H1 (cell line): ENCODE data around the gene JMJD1C. TPM values are rescaled to one million over a fixed set of nuclear protein-coding genes. Genes with fewer than 3 reads are reported as not detected.

Experiments
- BACH1 ChIP-seq: IDR thresholded peaks from 2 replicates; pipeline ENCODE4 v1.6.1; 2012; ENCODE audit warnings: low read length, improper control_type of control experiment
- CEBPB ChIP-seq: IDR thresholded peaks from 2 replicates; pipeline ENCODE4 v1.6.1; 2012; ENCODE audit warnings: low read depth, low read length
- EGR1 ChIP-seq: IDR thresholded peaks from 2 replicates; pipeline ENCODE4 v1.6.1; 2011; ENCODE audit warnings: low read depth, low read length, borderline replicate concordance
- GABPA ChIP-seq: IDR thresholded peaks from 2 replicates; pipeline ENCODE4 v1.6.1; 2011; ENCODE audit warnings: mild to moderate bottlenecking, low read length, moderate library complexity, borderline replicate concordance; ENCODE audit not compliant: insufficient read depth
- KDM4A ChIP-seq: IDR thresholded peaks from one replicate; pipeline ENCODE4 v1.7.1; 2012; ENCODE audit warnings: low read depth, mild to moderate bottlenecking, moderate library complexity, low read length, inconsistent platforms; ENCODE audit not compliant: severe bottlenecking
- KDM5A ChIP-seq: fragments of 200-600 bp; IDR thresholded peaks from 2 replicates; pipeline ENCODE4 v1.7.1; 2012; ENCODE audit warnings: mild to moderate bottlenecking, low read length, inconsistent platforms, mixed read lengths
- polyA plus RNA-seq, 7 experiments: library from polyadenylated mRNA; depleted of rRNA in 3 of 7; stranded (reverse) in 5 of 7; unstranded in 2 of 7; fragments of >200 nt in 5 of 7; fragments of 200-250 nt in 2 of 7; gene quantifications; 1 replicate in 5 of 7; 2 replicates in 1 of 7; 4 replicates in 1 of 7; pipeline versions ENCODE4 v1.2.1 to v1.2.3, GENCODE V29; 2011 to 2013; ENCODE audit warnings: missing spikeins in 2 of 7, mixed read lengths in 2 of 7
- total RNA-seq: library from RNA; stranded (reverse); fragmentation: NEBNext Ultra II Directional; extraction: Animal tissue kit (Norgen Biotek cat#: 25700); gene quantifications from 2 replicates; pipeline ENCODE4 v1.2.1, GENCODE V29; 2021

JMJD1C gene
- total and polyA plus RNA-seq, 2 of the 8 experiments (the other 6 are each of a cell fraction or from before 2014, with no cell fraction given), result 54.5 to 210 TPM

- TF ChIP-seq CEBPB (no peak), KDM4A (no peak), EGR1 (no peak), BACH1 (no peak), KDM5A (no peak), GABPA (no peak)
Measured at GRCh38 chr10:63323701-63324494, 141.9 kb downstream of the JMJD1C start (continued).
